Measurements from ENCODE around the gene CCDC89. TPM values are rescaled to one million over a fixed set of nuclear protein-coding genes. Genes with fewer than 3 reads are reported as not detected.
A peak's percentile ranks its signal among the peaks of the same experiment; 100 is the strongest.

The CCDC89 gene
- total and polyA plus RNA-seq, 2 of the 4 experiments (the other 2 are of a cell fraction): 4.0 to 7.9 TPM

DNA sequence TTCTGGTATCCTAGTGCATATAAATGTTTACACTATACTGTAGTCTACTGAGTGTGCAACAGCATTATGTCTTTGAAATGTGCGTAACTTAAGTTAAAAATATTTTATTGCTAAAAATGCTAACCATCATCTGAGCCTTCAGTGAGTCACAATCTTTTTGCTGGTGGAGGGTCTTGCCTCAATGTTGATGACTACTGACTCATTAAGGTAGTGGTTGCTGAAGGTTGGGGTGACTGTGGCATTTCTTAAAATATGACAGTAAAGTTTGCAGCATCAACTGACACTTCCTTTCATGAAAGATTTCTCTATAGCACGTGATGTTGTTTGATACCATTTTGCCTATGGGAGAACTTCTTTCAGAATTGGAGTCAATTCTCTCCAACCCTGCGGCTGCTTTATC, 12.6 kb downstream of the CCDC89 start:
- Histone ChIP-seq H3K9me3 (ENCODE audit: control insufficient read depth, insufficient read depth, low read length) (no peaks in the 10 kb centered on the region), H3K56ac (ENCODE audit: extremely low read depth, insufficient read depth, low read length) (no peak overlapping the region), H3K27me3 (ENCODE audit: control insufficient read depth, insufficient read depth, low read length) (no peaks in the 10 kb centered on the region), H2BK20ac (ENCODE audit: low read depth, low read length) (no peak overlapping the region), H2AK9ac (replicated peaks; ENCODE audit: low read depth, low read length, poor library complexity) (no peak overlapping the region), H4K8ac (ENCODE audit: low read depth in 2 of 2, low read length in 2 of 2) (no peak overlapping the region), H2AFZ (replicated peaks; ENCODE audit: low read length, poor library complexity) (no peak overlapping the region), H3K27ac (ENCODE audit: insufficient read depth, low read length) (no peak overlapping the region), H2AK5ac (ENCODE audit: low read depth, low read length) (no peak overlapping the region), H3K9ac (ENCODE audit: low read depth, low read length) (no peak overlapping the region), H3K4me2 (ENCODE audit: low read depth, low read length) (no peak overlapping the region), H4K20me1 (ENCODE audit: insufficient read depth, low read length) (no peaks in the 10 kb centered on the region), H3K79me1 (ENCODE audit: low read depth in 1 of 2, low read length in 2 of 2) (no peaks in the 10 kb centered on the region), H4K5ac (ENCODE audit: low read depth, low read length) (no peak overlapping the region), H2BK5ac (ENCODE audit: low read depth, low read length, poor library complexity, severe bottlenecking) (no peak overlapping the region), H2BK120ac (ENCODE audit: low read depth, low read length) (no peak overlapping the region), H3K36me3 (ENCODE audit: control insufficient read depth, insufficient read depth, low read length) (no peaks in the 10 kb centered on the region), H3K4ac (ENCODE audit: low read depth, low read length) (no peak overlapping the region), H4K91ac (ENCODE audit: insufficient read depth, low read depth, low read length) (no peak overlapping the region), H3K9me1 (ENCODE audit: insufficient read depth, low read length) (no peaks in the 10 kb centered on the region), H3K4me1 (ENCODE audit: control insufficient read depth, insufficient read depth, low read length) (no peaks in the 10 kb centered on the region), H3K18ac (ENCODE audit: low read depth, low read length) (no peak overlapping the region), H2BK15ac (ENCODE audit: low read depth, low read length) (no peak overlapping the region), H3K14ac (replicated peaks; ENCODE audit: low read depth, low read length) (no peak overlapping the region), H3K23ac (ENCODE audit: low read depth, low read length) (no peak overlapping the region), H3K4me3 (ENCODE audit: insufficient read depth, low read depth, low read length) (no peak overlapping the region)
- ATAC-seq (ENCODE audit: low read depth) (no peak), DNase-seq (peak; percentile 23)
- CTCF ChIA-PET: no interaction called here
- in situ Hi-C loops (cut with MboI; ENCODE audit: low sequenced_read_pairs) (no loop called here), intact Hi-C loops (cut with micrococcal nuclease) (no loop called here), dilution Hi-C loops (cut with HindIII; ENCODE audit: low sequenced_read_pairs, unreplicated experiment) (no loop called here)
- BruUV-seq (replicated peaks): no TSS peak
- WGBS, 2 experiments (ENCODE audit: extremely low coverage in 2 of 2, insufficient read length in 1 of 2): no CpG with 5 or more reads among the region's 3 CpGs
- TF ChIP-seq MXI1 (IDR thresholded peaks at IDR 0.05; ENCODE audit: borderline replicate concordance, low read depth, low read length): no peak
- TF ChIP-seq FOS (IDR thresholded peaks at IDR 0.05; ENCODE audit: low read depth, low read length): 0 out of 2 replicates have a peak, but pooled peaks have one; percentile 8
- TF ChIP-seq, protein P1, sequence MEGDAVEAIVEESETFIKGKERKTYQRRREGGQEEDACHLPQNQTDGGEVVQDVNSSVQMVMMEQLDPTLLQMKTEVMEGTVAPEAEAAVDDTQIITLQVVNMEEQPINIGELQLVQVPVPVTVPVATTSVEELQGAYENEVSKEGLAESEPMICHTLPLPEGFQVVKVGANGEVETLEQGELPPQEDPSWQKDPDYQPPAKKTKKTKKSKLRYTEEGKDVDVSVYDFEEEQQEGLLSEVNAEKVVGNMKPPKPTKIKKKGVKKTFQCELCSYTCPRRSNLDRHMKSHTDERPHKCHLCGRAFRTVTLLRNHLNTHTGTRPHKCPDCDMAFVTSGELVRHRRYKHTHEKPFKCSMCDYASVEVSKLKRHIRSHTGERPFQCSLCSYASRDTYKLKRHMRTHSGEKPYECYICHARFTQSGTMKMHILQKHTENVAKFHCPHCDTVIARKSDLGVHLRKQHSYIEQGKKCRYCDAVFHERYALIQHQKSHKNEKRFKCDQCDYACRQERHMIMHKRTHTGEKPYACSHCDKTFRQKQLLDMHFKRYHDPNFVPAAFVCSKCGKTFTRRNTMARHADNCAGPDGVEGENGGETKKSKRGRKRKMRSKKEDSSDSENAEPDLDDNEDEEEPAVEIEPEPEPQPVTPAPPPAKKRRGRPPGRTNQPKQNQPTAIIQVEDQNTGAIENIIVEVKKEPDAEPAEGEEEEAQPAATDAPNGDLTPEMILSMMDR (conservative IDR thresholded peaks at IDR 0.05; ENCODE audit: low read depth, low read length): no peak
- POLR2A ChIA-PET (ENCODE audit: unreplicated experiment): no interaction called here

Data from IMR-90 (cell line).